CD4-positive, alpha-beta T cell treated with Interleukin-10 for 1 hour (primary cell): ENCODE data around the gene MUC2.

Source experiments
- DNase-seq: peaks from one replicate; pipeline ENCODE4 v3.0.0-alpha.2; 2020

Gene MUC2

DNA sequence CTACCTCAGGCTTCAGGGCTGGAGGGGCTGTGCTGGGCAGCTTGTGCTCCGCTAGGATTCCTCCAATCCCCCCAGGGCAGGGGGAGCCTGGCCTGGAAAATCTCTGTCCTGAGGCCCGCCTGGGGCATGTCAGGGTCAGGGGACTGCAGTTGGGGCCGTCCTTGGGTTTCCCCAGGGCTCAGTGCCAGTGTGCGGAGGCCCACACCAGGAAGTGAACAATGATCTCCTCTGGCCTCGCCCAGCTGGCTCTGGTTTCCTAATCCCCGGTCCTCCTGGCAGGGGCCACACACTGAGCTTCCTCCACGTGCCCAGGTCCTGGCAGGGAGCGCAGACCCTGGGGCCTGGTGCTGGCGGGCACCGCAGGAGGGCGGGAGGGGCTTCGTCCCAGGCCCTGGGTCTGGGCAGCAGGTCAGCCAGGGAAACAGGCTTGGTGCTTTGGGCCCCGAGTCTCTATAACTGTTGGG is 1.4 kb upstream of the MUC2 start:
- no peak for DNase-seq

- no peak for DNase-seq
Observed at GRCh38 chr11:1073851-1074243, 827 bp upstream of the MUC2 start.

DNA sequence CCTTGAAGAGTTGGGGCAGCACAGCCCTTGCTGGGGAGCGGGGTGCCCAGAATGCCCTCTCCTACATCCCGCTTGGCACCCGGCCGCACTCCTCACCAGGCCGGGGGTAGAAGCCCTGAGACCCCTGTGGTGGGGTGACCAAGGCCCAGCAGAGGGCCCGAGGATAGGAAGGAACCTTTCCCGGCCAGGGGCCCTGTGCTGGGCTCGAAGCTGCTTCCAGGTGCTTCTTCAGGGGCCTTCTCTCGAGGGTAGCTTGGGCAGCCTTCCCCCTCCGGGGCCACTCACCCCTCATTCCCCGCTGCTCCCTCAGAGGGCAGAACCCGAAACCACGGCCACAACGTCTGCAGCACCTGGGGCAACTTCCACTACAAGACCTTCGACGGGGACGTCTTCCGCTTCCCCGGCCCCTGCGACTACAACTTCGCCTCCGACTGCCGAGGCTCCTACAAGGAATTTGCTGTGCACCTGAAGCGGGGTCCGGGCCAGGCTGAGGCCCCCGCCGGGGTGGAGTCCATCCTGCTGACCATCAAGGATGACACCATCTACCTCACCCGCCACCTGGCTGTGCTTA is 752 bp downstream of the MUC2 start:
- DNase-seq, result no peak

GRCh38 chr11:1076061-1076665 is 1.5 kb downstream of the MUC2 start:
- no peak for DNase-seq

- no peak for DNase-seq
Observed at GRCh38 chr11:1077033-1077416, 2.4 kb downstream of the MUC2 start.

DNA sequence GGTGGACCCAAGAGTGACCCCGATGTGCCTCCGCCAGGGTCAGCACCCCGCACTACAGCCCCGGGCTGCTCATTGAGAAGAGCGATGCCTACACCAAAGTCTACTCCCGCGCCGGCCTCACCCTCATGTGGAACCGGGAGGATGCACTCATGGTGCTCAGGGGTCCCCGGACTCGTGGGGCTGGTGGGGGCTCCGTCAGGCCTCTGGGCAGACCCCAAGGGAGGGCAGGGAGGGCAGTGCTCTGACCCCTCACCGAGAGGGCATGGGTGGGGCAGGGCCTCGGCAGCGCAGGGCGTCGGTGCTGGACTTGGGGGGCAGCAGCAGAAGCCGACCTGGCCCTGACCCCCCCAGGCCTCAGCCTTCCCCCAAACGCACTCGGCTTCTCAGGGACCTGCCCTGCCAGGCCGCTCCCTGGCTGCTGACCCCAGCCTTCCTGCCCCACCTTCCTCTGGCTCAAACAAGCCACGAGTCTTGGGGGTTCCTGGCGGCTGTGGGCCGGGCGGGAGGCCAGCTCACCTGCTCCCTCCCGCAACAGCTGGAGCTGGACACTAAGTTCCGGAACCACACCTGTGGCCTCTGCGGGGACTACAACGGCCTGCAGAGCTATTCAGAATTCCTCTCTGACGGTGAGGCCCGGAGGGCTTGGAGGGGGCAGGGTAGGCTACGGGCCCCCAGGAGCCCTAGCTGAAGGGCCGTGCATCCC is 2.9 kb downstream of the MUC2 start:
- no peak for DNase-seq

DNA sequence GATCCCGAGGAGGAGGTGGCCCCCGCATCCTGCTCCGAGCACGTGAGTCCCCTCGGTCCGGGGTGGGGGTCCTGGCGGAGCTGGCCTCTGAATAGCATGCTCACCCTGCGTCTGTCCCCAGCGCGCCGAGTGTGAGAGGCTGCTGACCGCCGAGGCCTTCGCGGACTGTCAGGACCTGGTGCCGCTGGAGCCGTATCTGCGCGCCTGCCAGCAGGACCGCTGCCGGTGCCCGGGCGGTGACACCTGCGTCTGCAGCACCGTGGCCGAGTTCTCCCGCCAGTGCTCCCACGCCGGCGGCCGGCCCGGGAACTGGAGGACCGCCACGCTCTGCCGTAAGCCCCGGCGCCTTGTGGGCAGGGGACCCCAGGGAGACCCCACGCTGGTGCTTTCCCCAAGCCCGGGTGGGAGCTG is 3.5 kb downstream of the MUC2 start:
- no peak for DNase-seq

DNA sequence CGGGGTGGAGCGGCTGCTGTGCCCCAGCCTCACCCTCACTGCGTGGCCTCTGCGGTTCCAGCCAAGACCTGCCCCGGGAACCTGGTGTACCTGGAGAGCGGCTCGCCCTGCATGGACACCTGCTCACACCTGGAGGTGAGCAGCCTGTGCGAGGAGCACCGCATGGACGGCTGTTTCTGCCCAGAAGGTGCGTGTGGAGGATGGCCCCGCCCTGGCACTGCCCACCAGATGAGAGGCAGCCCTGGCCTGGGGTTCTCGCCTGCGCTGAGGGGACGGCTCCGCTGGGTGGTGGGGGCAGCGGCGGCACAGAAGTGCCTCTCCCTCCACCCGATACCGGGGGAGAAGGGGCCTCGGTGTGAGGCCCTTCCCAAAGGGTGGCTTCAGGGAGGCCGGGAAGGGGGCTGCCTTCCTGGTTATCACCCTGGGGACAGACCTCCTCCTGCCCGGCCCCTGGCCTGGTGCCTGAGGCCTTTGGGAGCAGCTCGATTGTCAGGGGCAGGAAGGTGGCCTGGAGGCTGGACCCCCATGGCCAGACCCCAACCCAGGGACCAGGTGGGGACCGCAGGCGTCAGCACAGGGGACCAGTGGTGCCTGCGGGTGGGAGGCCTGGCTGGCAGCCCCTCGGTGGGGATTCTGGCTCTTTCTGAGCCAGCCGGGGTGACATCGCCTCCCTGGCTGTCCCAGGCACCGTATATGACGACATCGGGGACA is 7.1 kb downstream of the MUC2 start:
- DNase-seq, result no peak

- DNase-seq, result no peak
Observed at GRCh38 chr11:1082346-1082727, 7.7 kb downstream of the MUC2 start.

DNA sequence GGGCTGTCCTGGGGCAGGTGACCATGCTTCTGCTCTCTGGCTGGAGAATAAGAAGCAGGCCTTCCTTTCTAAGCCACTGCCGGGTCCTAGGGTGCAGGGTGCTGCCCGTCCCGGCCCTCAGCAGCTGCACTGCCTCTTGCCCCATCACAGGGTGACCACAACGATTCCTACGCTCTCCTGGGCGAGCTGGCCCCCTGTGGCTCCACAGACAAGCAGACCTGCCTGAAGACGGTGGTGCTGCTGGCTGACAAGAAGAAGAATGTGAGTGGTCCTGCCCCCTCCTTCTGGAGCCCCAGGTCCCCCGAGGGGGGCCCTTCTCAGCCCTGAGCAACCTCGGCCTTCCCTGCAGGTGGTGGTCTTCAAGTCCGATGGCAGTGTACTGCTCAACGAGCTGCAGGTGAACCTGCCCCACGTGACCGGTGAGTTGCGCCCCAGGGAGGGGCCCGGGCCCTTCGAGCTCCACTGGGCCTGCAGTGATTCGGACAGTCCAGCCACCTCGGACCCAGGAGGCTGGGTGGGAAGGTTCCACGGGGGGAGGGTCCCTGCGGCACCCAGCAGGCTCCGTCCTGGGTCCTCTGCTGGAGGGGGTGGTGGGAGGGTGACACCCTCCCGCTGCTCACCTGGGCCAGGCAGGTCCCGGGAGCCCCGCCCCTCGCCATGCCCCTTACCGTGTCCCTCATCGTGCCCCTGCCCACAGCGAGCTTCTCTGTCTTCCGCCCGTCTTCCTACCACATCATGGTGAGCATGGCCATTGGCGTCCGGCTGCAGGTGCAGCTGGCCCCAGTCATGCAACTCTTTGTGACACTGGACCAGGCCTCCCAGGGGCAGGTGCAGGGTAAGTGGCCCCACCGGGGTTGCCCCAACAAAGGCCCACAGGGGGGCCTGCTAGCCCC is 8.3 kb downstream of the MUC2 start:
- no peak for DNase-seq

DNA sequence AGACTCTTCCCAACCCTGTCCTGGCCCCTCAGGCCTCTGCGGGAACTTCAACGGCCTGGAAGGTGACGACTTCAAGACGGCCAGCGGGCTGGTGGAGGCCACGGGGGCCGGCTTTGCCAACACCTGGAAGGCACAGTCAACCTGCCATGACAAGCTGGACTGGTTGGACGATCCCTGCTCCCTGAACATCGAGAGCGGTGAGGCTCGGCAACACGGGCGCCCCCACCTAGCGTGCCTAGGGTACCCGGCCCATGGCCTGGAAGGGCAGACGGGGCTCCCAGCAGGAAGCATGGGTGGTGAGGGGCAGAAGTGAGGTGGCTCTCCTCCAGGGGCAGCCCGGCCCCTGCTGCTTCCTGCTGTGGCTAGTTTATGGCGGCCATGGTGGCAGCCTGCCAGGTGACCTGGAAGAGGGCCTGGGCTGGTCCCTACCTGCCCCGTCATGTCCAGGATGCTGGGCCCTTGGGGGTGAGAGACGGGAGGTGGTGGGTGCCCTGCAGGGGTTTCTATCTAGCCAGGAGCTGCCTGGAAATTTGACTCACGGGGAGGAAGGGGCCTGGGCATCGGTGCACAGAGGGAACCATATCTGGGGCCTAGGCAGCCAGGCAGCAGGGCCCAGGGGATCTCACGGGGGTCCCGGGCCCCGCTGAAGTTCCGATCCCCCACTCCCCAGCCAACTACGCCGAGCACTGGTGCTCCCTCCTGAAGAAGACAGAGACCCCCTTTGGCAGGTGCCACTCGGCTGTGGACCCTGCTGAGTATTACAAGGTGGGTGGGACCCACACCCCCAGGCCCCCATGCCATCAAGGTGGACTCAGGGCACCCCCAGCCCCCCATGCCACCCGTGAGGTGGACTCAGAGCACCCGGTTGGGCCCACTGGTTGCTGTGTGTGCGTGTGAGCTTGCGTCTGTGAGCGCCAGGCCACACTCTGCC is 9.2 kb downstream of the MUC2 start:
- no peak for DNase-seq

GRCh38 chr11:1084561-1085439 is 10.1 kb downstream of the MUC2 start:
- DNase-seq, result no peak

DNA sequence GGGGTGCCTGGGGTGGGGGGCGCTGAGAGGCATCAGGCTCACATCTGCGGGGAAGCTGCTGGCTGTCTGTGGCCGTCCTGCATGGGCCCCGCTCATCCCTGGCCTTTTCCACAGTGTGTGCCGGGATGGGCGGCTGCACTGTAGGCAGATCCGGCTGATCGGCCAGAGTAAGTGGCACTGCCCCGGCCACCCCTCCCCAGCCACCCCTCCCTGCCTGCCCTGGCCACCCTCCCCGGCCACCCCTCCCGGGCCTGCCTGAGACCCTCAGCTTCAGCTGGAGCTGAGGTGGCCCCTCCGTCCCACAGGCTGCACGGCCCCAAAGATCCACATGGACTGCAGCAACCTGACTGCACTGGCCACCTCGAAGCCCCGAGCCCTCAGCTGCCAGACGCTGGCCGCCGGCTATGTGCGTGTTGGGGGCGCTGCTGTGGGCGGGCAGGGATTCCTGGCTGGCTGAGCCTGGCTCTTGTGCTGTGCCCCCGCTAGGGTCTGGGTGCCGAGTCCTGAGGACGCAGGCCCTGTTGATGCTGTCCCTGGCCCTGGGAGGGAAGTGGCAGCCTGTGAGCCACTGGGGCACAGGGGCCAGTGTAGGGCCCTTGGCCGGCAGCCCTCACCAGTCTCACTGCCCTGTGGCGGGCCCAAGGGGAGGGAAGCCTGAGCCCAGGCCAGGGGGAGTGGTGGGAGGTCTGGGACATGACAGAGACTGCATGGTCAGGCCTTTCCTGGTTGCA is 10.9 kb downstream of the MUC2 start:
- DNase-seq, result no peak

GRCh38 chr11:1086171-1087102 is 11.8 kb downstream of the MUC2 start:
- DNase-seq, result no peak

DNA sequence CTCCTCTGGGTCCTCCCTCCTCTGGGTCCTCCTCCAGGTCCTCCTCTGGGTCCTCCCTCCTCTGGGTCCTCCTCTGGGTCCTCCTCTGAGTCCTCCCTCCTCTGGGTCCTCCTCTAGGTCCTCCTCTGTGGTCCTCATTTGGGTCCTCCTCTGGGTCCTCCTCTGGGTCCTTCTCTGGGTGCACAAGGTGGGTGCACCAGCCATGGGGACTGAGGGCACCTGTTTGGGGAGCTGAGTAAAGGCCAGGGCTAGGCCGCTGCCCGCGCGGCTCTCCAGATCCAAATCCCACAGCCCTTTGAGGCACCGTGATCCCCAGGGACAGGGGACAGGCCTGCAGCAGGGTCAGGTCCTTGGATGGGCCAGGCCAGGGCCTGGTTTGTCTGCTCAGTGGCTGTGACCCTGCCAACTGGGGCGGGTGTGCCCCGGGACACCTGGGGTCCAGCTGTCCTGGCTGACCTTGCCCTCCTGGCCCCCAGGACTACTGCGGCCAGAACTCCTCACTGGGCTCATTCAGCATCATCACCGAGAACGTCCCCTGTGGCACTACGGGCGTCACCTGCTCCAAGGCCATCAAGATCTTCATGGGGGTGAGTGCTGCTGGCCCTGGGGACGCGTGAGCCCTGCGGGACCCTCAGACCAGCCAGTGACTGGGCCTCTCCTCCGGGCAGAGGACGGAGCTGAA is 12.7 kb downstream of the MUC2 start:
- no peak for DNase-seq

GRCh38 chr11:1087961-1088926 is 13.6 kb downstream of the MUC2 start:
- DNase-seq, result no peak
